Stomach (tissue), 9 donors: ENCODE measurements around the gene MCTP1. TPM values are rescaled to one million over a fixed set of nuclear protein-coding genes. Genes with fewer than 3 reads are reported as not detected.
A peak's percentile ranks its signal among the peaks of the same experiment; 100 is the strongest.

Experiments used
- DNase-seq, 2 donors: peaks; one replicate each; pipeline versions ENCODE4 v3.0.0 to v3.0.0-alpha.2; 2013 to 2019
- H3K27ac ChIP-seq, 5 donors: fragments of 200-600 bp in 4 of 5; sonication (generic) in 4 of 5; one replicate each; pipeline ENCODE4 v1.5.1; 2013 to 2019; ENCODE audit warnings: mild to moderate bottlenecking in 1 of 5, moderate library complexity in 1 of 5
- H3K27me3 ChIP-seq, 3 donors: fragments of 200-600 bp; sonication (generic); one replicate each; pipeline ENCODE4 v1.5.1; 2017 to 2019; ENCODE audit warnings: mixed run types in 1 of 3
- H3K36me3 ChIP-seq, 4 donors: fragments of 200-600 bp; sonication (generic); 1 replicate in 3 of 4; 2 replicates in 1 of 4; pipeline ENCODE4 v1.5.1; 2016 to 2019
- H3K4me1 ChIP-seq, 4 donors: fragments of 200-600 bp; sonication (generic); one replicate each; pipeline ENCODE4 v1.5.1; 2016 to 2019
- H3K4me3 ChIP-seq, 4 donors: fragments of 200-600 bp; sonication (generic) in 3 of 4; one replicate each; pipeline ENCODE4 v1.5.1; 2016 to 2019; ENCODE audit warnings: mild to moderate bottlenecking in 1 of 4
- H3K9me3 ChIP-seq, 4 donors: fragments of 200-600 bp; sonication (generic); one replicate each; pipeline ENCODE4 v1.5.1; 2016 to 2019
- EP300 ChIP-seq: sonication (generic); formaldehyde crosslinking; IDR thresholded peaks from one replicate; pipeline ENCODE4 v1.6.1; 2017; ENCODE audit warnings: antibody characterized with exemption
- POLR2A ChIP-seq, 4 donors: fragments of 450-650 bp; IDR thresholded peaks; one replicate each; pipeline ENCODE4 v1.6.1; 2016; ENCODE audit warnings: antibody characterized with exemption in 4 of 4, control low read depth in 2 of 4, mild to moderate bottlenecking in 1 of 4, moderate library complexity in 1 of 4
- POLR2AphosphoS5 ChIP-seq, 3 donors: sonication (generic); formaldehyde crosslinking; IDR thresholded peaks; one replicate each; pipeline ENCODE4 v1.6.1; 2016; ENCODE audit warnings: antibody characterized with exemption in 3 of 3
- WGBS, 5 donors: extraction: QIAGEN DNeasy Blood & Tissue Kit in 3 of 5; methylation state at CpG; one replicate each; pipeline versions ENCODE4 v1.1.5 to v1.1.7; 2013 to 2018; 5-methylcytosine and 5-hydroxymethylcytosine counted together
- intact Hi-C: fragments of 100-400 bp; cut with DNase I; formaldehyde crosslinking; loops from one replicate; pipeline ENCODE4 v1.15.1; 2023; ENCODE audit warnings: low total_unique reads
- polyA plus RNA-seq, 3 donors: library from polyadenylated mRNA; stranded (reverse); fragments of 200-250 nt; gene quantifications; one replicate each; pipeline ENCODE4 v1.2.3, GENCODE V29; 2013
- total RNA-seq, 5 donors: library from RNA; depleted of rRNA; stranded (reverse); fragments of >200 nt; gene quantifications; one replicate each; pipeline versions ENCODE4 v1.1.0 to v1.2.3, GENCODE V29; 2014 to 2016
- TF ChIP-seq, protein P1 (sequence below), 7 experiments: fragments of 450-650 bp in 4 of 7; fragments of 200-600 bp in 3 of 7; sonication (generic) in 3 of 7; IDR thresholded peaks; one replicate each; pipeline ENCODE4 v1.5.1; 2016 to 2019; ENCODE audit warnings: antibody characterized with exemption in 7 of 7, control low read depth in 2 of 7, mild to moderate bottlenecking in 1 of 7
- donor health status: healthy with polysubstance abuse.
- donor health status: Bipolar disorder and iron deficiency.
- donor health status: healthy.

Gene MCTP1
- total and polyA plus RNA-seq, 8 donors = 1.4 to 47.9 (median 11.3) TPM

DNA sequence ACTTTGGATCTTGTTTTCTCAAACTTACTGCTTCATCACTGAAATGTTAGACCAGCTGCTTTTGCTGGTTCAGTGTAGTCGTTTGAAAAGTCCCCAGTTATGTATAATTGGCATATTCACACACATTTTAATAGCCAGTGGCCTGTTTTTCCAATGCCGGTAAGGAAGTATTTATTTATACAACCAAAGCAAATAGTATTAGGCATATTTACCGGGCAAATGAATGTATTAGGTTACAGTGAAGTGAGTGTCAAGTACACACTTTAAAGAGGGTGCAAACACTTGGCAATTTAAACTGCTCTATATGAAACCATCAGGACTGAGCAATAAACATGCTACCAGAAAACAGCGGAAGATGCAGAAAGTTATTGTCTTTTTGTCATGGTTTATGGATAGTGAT lies 242.9 kb downstream of the MCTP1 start:
- no peak for DNase-seq
- peaks cover 0 to 9% (median 0%) of the 10 kb centered on the region in 4 donors for H3K9me3 ChIP-seq
- intact Hi-C loops = no loop called here

DNA sequence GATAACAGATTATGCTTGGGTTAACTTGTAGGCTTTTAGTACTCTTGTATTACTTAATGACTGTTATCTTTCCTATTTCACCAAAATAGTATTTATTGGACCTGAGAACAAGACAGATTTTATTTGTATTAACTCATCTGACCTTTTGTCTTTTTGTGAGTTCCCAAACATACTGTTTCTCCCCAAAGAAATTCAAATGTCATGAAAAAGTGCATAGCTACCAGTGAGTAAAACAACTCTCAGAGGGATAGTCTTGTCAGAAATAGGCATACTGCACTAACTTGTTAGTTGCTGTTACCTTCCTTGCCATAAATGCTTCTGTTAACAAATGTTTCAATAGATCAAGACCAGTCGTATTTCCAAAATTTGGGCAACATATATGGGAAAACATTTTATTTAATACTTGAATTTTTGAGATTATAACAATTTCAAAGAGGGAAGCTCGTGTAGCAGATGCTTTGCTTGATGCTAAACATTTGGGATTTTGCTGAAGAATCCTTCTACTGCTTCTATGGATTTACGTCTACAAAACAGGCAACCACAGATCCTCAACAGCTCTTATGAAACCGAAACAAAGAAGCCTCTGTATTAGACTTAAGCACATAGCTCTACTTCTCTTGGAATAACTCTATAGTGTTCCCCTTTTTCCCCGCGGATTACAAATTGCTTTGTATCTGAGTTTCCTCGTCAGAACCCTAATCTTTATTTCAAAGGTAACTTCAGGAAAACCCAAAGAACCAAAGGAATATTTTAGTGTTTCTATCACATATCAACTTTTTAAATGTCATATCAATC lies 248.8 kb downstream of the MCTP1 start:
- DNase-seq = no peak
- 50 to 67% (median 63%) methylated on average over 7 of the region's 7 CpGs for WGBS, 5 donors
- H3K9me3 ChIP-seq = peaks cover 0 to 9% (median 3%) of the 10 kb centered on the region in 4 donors
- H3K27ac ChIP-seq = peak overlapping the region in 1 of 5 donors; percentile 21
- no peaks in the 10 kb centered on the region for H3K27me3 ChIP-seq
- no peak overlapping the region for H3K4me3 ChIP-seq
- TF ChIP-seq POLR2A (IDR thresholded peaks at IDR 0.05) (no peak), POLR2AphosphoS5 (IDR thresholded peaks at IDR 0.05) (no peak), EP300 (no peak)
- TF ChIP-seq, protein P1, sequence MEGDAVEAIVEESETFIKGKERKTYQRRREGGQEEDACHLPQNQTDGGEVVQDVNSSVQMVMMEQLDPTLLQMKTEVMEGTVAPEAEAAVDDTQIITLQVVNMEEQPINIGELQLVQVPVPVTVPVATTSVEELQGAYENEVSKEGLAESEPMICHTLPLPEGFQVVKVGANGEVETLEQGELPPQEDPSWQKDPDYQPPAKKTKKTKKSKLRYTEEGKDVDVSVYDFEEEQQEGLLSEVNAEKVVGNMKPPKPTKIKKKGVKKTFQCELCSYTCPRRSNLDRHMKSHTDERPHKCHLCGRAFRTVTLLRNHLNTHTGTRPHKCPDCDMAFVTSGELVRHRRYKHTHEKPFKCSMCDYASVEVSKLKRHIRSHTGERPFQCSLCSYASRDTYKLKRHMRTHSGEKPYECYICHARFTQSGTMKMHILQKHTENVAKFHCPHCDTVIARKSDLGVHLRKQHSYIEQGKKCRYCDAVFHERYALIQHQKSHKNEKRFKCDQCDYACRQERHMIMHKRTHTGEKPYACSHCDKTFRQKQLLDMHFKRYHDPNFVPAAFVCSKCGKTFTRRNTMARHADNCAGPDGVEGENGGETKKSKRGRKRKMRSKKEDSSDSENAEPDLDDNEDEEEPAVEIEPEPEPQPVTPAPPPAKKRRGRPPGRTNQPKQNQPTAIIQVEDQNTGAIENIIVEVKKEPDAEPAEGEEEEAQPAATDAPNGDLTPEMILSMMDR (IDR thresholded peaks at IDR 0.05) = no peak
- no peaks in the 10 kb centered on the region for H3K36me3 ChIP-seq
- intact Hi-C loops = no loop called here
- peaks cover 0 to 9% (median 0%) of the 10 kb centered on the region in 4 donors for H3K4me1 ChIP-seq

More for the DNA sequence above, 242.9 kb downstream of the MCTP1 start:
- Histone ChIP-seq H3K4me1 (peaks cover 0 to 50% (median 13%) of the 10 kb centered on the region in 4 donors), H3K4me3 (no peak overlapping the region), H3K27me3 (no peaks in the 10 kb centered on the region), H3K27ac (peak overlapping the region in 1 of 5 donors; percentile 6), H3K36me3 (no peaks in the 10 kb centered on the region)
- 30 to 35% (median 33%) methylated on average over 4 of the region's 4 CpGs for WGBS, 5 donors
- TF ChIP-seq EP300 (no peak), POLR2A (IDR thresholded peaks at IDR 0.05) (no peak), POLR2AphosphoS5 (IDR thresholded peaks at IDR 0.05) (no peak)
- TF ChIP-seq, protein P1 (IDR thresholded peaks at IDR 0.05) = no peak

DNA sequence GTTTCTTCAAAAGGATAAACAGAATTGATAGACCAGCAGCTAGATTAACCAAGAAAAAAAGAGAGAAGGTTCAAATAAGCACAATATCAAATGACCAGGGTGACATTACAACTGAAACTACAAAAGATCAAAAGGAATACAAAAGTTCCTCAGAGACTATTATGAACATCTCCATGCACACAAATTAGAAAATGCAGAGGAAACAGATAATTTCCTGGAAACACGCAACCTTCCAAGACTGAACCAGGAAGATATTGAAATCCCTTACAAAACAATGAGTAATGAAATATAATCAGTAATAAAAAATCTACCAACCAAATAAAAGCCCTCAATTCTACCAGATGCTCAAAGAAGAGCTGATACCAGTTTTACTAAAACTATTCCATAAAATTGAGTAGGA lies 252.1 kb downstream of the MCTP1 start:
- Histone ChIP-seq H3K4me3 (no peak overlapping the region), H3K36me3 (no peaks in the 10 kb centered on the region), H3K9me3 (peaks cover 0 to 4% (median 1%) of the 10 kb centered on the region in 4 donors), H3K27ac (no peak overlapping the region), H3K4me1 (peaks cover 0 to 12% (median 0%) of the 10 kb centered on the region in 4 donors), H3K27me3 (no peaks in the 10 kb centered on the region)
- no peak for DNase-seq
- TF ChIP-seq POLR2AphosphoS5 (IDR thresholded peaks at IDR 0.05) (no peak), POLR2A (IDR thresholded peaks at IDR 0.05) (no peak), EP300 (no peak)
- TF ChIP-seq, protein P1 (IDR thresholded peaks at IDR 0.05) = no peak
- 74 to 97% (median 92%) methylated on average over 1 of the region's 1 CpG for WGBS, 5 donors
- intact Hi-C loops = no loop called here

DNA sequence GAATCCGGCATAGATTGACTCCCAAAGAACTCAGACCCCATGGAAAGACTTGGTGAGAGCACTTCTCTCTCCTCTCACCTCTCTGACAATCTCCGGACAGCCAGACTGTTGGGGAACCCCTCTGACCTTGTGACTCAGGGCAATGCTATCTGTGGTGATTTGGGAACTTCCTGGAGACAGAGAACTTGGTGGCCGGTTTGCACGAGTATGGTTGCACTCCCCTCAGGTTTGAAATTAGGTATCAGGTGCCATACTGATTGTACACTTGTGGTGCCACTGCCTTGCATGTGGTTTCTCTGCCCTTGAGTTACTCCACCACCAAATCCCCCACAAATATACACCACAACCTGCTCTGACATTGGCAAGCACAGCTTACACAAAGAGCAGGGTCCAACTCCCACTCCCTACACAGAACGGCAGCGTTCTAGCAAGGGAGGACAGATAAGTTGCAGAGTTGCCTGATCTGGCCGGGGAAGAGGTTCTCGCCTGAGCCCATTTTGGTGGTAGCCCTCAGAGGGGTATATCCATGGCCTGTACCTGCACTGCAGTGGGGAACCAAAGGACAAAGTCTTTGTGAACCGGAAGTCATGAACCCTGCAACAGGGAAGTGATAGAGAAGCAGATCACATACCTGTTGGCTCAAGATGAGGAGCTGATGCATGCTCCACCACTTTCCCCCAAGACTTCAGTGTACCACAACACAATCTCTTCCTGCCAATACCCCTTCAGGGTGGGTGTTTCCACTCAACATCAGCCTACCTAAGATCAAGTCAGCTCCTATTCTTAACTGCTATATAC lies 255.1 kb downstream of the MCTP1 start:
- intact Hi-C loops = no loop called here
- H3K27ac ChIP-seq = no peak overlapping the region
- no peak overlapping the region for H3K4me3 ChIP-seq
- H3K36me3 ChIP-seq = no peaks in the 10 kb centered on the region
- TF ChIP-seq POLR2AphosphoS5 (IDR thresholded peaks at IDR 0.05) (no peak), POLR2A (IDR thresholded peaks at IDR 0.05) (no peak), EP300 (no peak)
- TF ChIP-seq, protein P1 (IDR thresholded peaks at IDR 0.05) = no peak
- peaks cover 0 to 21% (median 0%) of the 10 kb centered on the region in 4 donors for H3K4me1 ChIP-seq
- no peaks in the 10 kb centered on the region for H3K27me3 ChIP-seq
- no peak for DNase-seq
- 84 to 89% (median 89%) methylated on average over 9 of the region's 9 CpGs for WGBS, 5 donors
- H3K9me3 ChIP-seq = peaks cover 0 to 4% (median 1%) of the 10 kb centered on the region in 4 donors
